ENCODE measurements around the gene LRFN4. TPM values are rescaled to one million over a fixed set of nuclear protein-coding genes. Genes with fewer than 3 reads are reported as not detected.

Gene LRFN4
- total and polyA plus RNA-seq, 2 of the 8 experiments (the other 6 are each of a cell fraction or from before 2014, with no cell fraction given), result 49.8 to 64.3 TPM

DNA sequence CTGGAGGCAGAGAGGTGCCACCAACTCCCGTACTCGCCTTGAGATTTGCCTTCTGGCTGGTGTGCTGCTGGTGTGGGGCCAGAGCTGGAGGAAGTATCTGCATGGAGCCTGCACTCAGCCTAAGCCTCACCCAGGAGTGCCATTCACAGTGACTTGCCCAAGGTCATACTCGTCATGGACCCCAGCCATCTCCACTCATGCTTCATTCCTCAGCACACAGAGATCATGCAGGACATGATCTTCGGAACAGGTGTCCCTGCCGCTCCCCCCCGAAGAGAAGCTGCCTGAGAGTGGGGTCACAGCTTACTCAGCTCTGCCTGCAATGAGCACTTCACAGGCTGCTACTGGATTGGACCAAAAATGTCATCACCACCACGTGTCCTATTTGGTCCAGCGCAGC lies 52.3 kb downstream of the LRFN4 start:
- no peak overlapping the region for H3K27ac ChIP-seq (ENCODE audit: low read depth, low read length)
- H3K9ac ChIP-seq (replicated peaks in 1 of 4; ENCODE audit: extremely low read depth in 1 of 4, low read depth in 3 of 4, low read length in 3 of 4), result no peak overlapping the region
- H3K27me3 ChIP-seq (replicated peaks in 1 of 4; ENCODE audit: control insufficient read depth in 3 of 4, extremely low read depth in 1 of 4, insufficient read depth in 3 of 4, low read length in 3 of 4), result no peaks in the 10 kb centered on the region
- H3K79me2 ChIP-seq (ENCODE audit: control insufficient read depth in 1 of 2, insufficient read depth in 2 of 2, low read length in 2 of 2), result no peaks in the 10 kb centered on the region
- no peaks in the 10 kb centered on the region for H3K9me3 ChIP-seq (ENCODE audit: insufficient read depth in 2 of 2, low read depth in 1 of 2, low read length in 1 of 2)
- no peak for DNase-seq (ENCODE audit: low read depth in 1 of 2, low spot score in 2 of 2)
- H2AFZ ChIP-seq (ENCODE audit: low read length), result no peak overlapping the region
- no peaks in the 10 kb centered on the region; the same call in 1 of the 2 replicates for H3K79me1 ChIP-seq (ENCODE audit: low read depth, low read length)
- no peak overlapping the region for H3K4me3 ChIP-seq (ENCODE audit: extremely low read depth in 1 of 4, insufficient read depth in 2 of 4, low read depth in 3 of 4, low read length in 4 of 4)
- no peak overlapping the region for H2BK20ac ChIP-seq (ENCODE audit: low read length)
- H3K4me2 ChIP-seq (ENCODE audit: insufficient read depth in 1 of 2, low read depth in 2 of 2, low read length in 2 of 2), result no peak overlapping the region
- TF ChIP-seq CEBPB (IDR thresholded peaks at IDR 0.05; ENCODE audit: low read depth, low read length) (no peak), TEAD4 (IDR thresholded peaks at IDR 0.05; ENCODE audit: low read depth, low read length) (no peak), EZH2 (IDR thresholded peaks at IDR 0.05; ENCODE audit: low read depth, low read length, severe bottlenecking) (no peak), SIX5 (IDR thresholded peaks at IDR 0.05; ENCODE audit: low read depth, low read length) (no peak), JUND (IDR thresholded peaks at IDR 0.05; ENCODE audit: low read length) (no peak), CHD1 (IDR thresholded peaks at IDR 0.05; ENCODE audit: low read depth, low read length) (no peak), KDM1A (IDR thresholded peaks at IDR 0.05; ENCODE audit: borderline replicate concordance, low read length) (no peak), KDM5A (IDR thresholded peaks at IDR 0.05; ENCODE audit: low read length) (no peak), BCL11A (IDR thresholded peaks at IDR 0.05; ENCODE audit: low read depth in 2 of 2, low read length in 2 of 2) (no peak), SRF (IDR thresholded peaks at IDR 0.05; ENCODE audit: low read depth, low read length) (no peak), MAFK (IDR thresholded peaks at IDR 0.05; ENCODE audit: low read depth, low read length) (no peak)
- 96% methylated on average over 8 of the region's 8 CpGs; no CpG with 5 or more reads in 1 of the 2 experiments for WGBS, 2 experiments (ENCODE audit: extremely low coverage in 1 of 2, insufficient coverage in 1 of 2, insufficient read length in 1 of 2, insufficient replicate concordance in 2 of 2, low coverage in 1 of 2, low lambda C conversion rate in 2 of 2, missing lambda C conversion rate in 1 of 2)
- H2BK12ac ChIP-seq (ENCODE audit: low read depth, low read length), result no peak overlapping the region
- no peak overlapping the region for H2BK15ac ChIP-seq (ENCODE audit: low read length)
- H4K5ac ChIP-seq (ENCODE audit: insufficient read length, low read depth, low read length), result no peak overlapping the region
- no peak overlapping the region for H3K14ac ChIP-seq (ENCODE audit: insufficient read length)
- H4K91ac ChIP-seq (replicated peaks; ENCODE audit: insufficient read length, low read length), result no peak overlapping the region
- H3K23ac ChIP-seq (ENCODE audit: insufficient read length), result no peak overlapping the region
- H3K36me3 ChIP-seq (ENCODE audit: control insufficient read depth in 2 of 4, insufficient read depth in 4 of 4, low read length in 3 of 4), result no peaks in the 10 kb centered on the region
- no peaks in the 10 kb centered on the region for H3K23me2 ChIP-seq (ENCODE audit: low read depth, low read length)
- no peak overlapping the region for H2AK5ac ChIP-seq (ENCODE audit: low read depth, low read length)
- H2BK5ac ChIP-seq (ENCODE audit: low read depth, low read length), result peak overlapping the region; percentile 4; the same call in 1 of the 2 replicates
- H3K4ac ChIP-seq (replicated peaks; ENCODE audit: insufficient read length, low read depth, low read length), result no peak overlapping the region
- peaks cover 8 to 30% (median 21%) of the 10 kb centered on the region in 4 experiments for H3K4me1 ChIP-seq (replicated peaks in 1 of 4; ENCODE audit: control insufficient read depth in 3 of 4, insufficient read depth in 4 of 4, low read length in 3 of 4)
- no peak for FAIRE-seq
- no peak overlapping the region for H4K8ac ChIP-seq (ENCODE audit: extremely low read depth, insufficient read depth, low read length)
- H4K20me1 ChIP-seq (replicated peaks in 1 of 2; ENCODE audit: control insufficient read depth in 1 of 2, insufficient read depth in 2 of 2, low read length in 2 of 2), result no peaks in the 10 kb centered on the region
- H2BK120ac ChIP-seq (replicated peaks; ENCODE audit: low read depth, low read length), result no peak overlapping the region
- ChIA-PET CTCF (ENCODE audit: partially characterized antibody) (interaction anchor here (0.5 to 5.2 kb wide), 8 partner anchors 8 to 113 kb away, joined by 3 to 27 read pairs (median 5); partner anchors contain the start of gene C11orf86), POLR2A (ENCODE audit: partially characterized antibody) (interaction anchor here (1.3 kb wide), 1 partner anchor 66 kb away, joined by 7 read pairs; the partner anchor contains the start of gene RCE1)
- H3K56ac ChIP-seq (replicated peaks; ENCODE audit: insufficient read length, low read depth, low read length), result no peak overlapping the region
- no peak overlapping the region for H3K18ac ChIP-seq (ENCODE audit: extremely low read depth, low read length)

All from H1 (cell line).